Measurements from ENCODE around the gene ANXA6. TPM values are rescaled to one million over a fixed set of nuclear protein-coding genes. Genes with fewer than 3 reads are reported as not detected.

The ANXA6 gene
- total and polyA plus RNA-seq, 9 of the 15 experiments (the other 6 are each of a cell fraction or from before 2014, with no cell fraction given), result 0.70 to 13.2 (median 8.3) TPM

- Histone ChIP-seq H4K20me1 (replicated peaks; ENCODE audit: control insufficient read depth, insufficient read depth, low read length) (0 out of 2 replicates have a peak, but pooled peaks cover 4% of the 10 kb centered on the region), H3K4me1 (replicated peaks in 1 of 2; ENCODE audit: control insufficient read depth in 2 of 2, insufficient read depth in 2 of 2, low read length in 2 of 2) (no peaks in the 10 kb centered on the region), H2AFZ (ENCODE audit: low read depth, low read length) (no peak overlapping the region), H3K27ac (ENCODE audit: extremely low read depth, low read depth, low read length) (no peak overlapping the region), H3K79me2 (ENCODE audit: control insufficient read depth, insufficient read depth, low read length) (no peaks in the 10 kb centered on the region), H3K27me3 (ENCODE audit: control insufficient read depth in 2 of 2, insufficient read depth in 2 of 2, low read length in 2 of 2) (no peaks in the 10 kb centered on the region; a peak in 1 of 5 replicates), H3K4me2 (ENCODE audit: insufficient read depth, low read length) (no peak overlapping the region), H3K9ac (ENCODE audit: insufficient read depth in 1 of 2, low read depth in 2 of 2, low read length in 2 of 2) (no peak overlapping the region), H3K9me1 (ENCODE audit: control insufficient read depth, insufficient read depth, low read length) (peaks cover 2% of the 10 kb centered on the region), H3K4me3 (no peak overlapping the region), H3K9me3 (replicated peaks; ENCODE audit: control insufficient read depth, insufficient read depth, low read depth, low read length) (no peaks in the 10 kb centered on the region; the same call in 1 of the 2 replicates), H3K36me3 (ENCODE audit: control insufficient read depth, insufficient read depth, low read length) (no peaks in the 10 kb centered on the region)
- in situ Hi-C loops (cut with MboI), result no loop called here
- intact Hi-C loops (cut with micrococcal nuclease), result no loop called here
- no TSS peak for BruUV-seq (replicated peaks)
- 24% methylated on average over 8 of the region's 8 CpGs for WGBS (ENCODE audit: insufficient coverage, low coverage, missing lambda C conversion rate)
- no peak for DNase-seq (ENCODE audit: extremely low read depth in 1 of 4, low spot score in 3 of 4)
- no peak for ATAC-seq
- ChIA-PET POLR2A (interaction anchor here (0.6 to 1.1 kb wide), 2 partner anchors 11 to 127 kb away, joined by 3 read pairs; no protein-coding TSS in a partner anchor), CTCF (ENCODE audit: low intra/inter-chr PET ratio) (no interaction called here)
- no peak for FAIRE-seq
- TF ChIP-seq NCOA4 (IDR thresholded peaks at IDR 0.05; ENCODE audit: partially characterized antibody), result no peak
- no peak for TF ChIP-seq PHF21A (IDR thresholded peaks at IDR 0.05; ENCODE audit: borderline replicate concordance, low read depth)
- TF ChIP-seq ARID2 (IDR thresholded peaks at IDR 0.05), result no peak
- no peak for TF ChIP-seq CLOCK (CRISPR knock-in tag; IDR thresholded peaks at IDR 0.05; ENCODE audit: borderline replicate concordance)
- no peak for TF ChIP-seq HDAC6 (IDR thresholded peaks at IDR 0.05; ENCODE audit: low read depth, low read length)
- TF ChIP-seq, protein P1, sequence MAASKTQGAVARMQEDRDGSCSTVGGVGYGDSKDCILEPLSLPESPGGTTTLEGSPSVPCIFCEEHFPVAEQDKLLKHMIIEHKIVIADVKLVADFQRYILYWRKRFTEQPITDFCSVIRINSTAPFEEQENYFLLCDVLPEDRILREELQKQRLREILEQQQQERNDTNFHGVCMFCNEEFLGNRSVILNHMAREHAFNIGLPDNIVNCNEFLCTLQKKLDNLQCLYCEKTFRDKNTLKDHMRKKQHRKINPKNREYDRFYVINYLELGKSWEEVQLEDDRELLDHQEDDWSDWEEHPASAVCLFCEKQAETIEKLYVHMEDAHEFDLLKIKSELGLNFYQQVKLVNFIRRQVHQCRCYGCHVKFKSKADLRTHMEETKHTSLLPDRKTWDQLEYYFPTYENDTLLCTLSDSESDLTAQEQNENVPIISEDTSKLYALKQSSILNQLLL (CRISPR knock-in tag; IDR thresholded peaks at IDR 0.05; ENCODE audit: borderline replicate concordance), result no peak
- TF ChIP-seq RREB1 (CRISPR knock-in tag; IDR thresholded peaks at IDR 0.05), result no peak
- no peak for TF ChIP-seq CHD4 (IDR thresholded peaks at IDR 0.05; ENCODE audit: insufficient read depth, insufficient replicate concordance, low read depth, low read length, poor library complexity, severe bottlenecking)
- TF ChIP-seq ZNF551 (CRISPR knock-in tag; IDR thresholded peaks at IDR 0.05), result no peak
- TF ChIP-seq, protein P2, sequence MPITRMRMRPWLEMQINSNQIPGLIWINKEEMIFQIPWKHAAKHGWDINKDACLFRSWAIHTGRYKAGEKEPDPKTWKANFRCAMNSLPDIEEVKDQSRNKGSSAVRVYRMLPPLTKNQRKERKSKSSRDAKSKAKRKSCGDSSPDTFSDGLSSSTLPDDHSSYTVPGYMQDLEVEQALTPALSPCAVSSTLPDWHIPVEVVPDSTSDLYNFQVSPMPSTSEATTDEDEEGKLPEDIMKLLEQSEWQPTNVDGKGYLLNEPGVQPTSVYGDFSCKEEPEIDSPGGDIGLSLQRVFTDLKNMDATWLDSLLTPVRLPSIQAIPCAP (CRISPR knock-in tag; IDR thresholded peaks at IDR 0.05; ENCODE audit: borderline replicate concordance), result no peak
Measured at GRCh38 chr5:151182976-151183375, 25.4 kb upstream of the ANXA6 start.
